A549 (cell line): ENCODE measurements around the gene NTRK1. TPM values are rescaled to one million over a fixed set of nuclear protein-coding genes. Genes with fewer than 3 reads are reported as not detected.

Experiments
- ATAC-seq, 2 experiments: fragments of 200-7000 bp in 1 of 2; fragments of >200 bp in 1 of 2; cut with Nextera tagmentation in 1 of 2; cut with Tn5 transposase in 1 of 2; 3 replicates each; pipeline versions ENCODE4 v1.8.0 to v1.9.1; 2018 to 2020; ENCODE audit warnings: mild to moderate bottlenecking in 1 of 2, moderate library complexity in 1 of 2
- CTCF ChIA-PET: fragments of 300-600 bp; sonication (Branson Sonifier 250); formaldehyde crosslinking; extraction: SDS; loops from one replicate; lab custom pipeline; 2021; ENCODE audit warnings: antibody characterized with exemption, inconsistent platforms; lab: Yijun Ruan, JAX
- POLR2A ChIA-PET: fragments of 350-600 bp; formaldehyde crosslinking; extraction: SDS; loops from one replicate; lab custom pipeline; 2021; ENCODE audit warnings: antibody characterized with exemption, inconsistent platforms; lab: Yijun Ruan, JAX
- DNase-seq, 2 experiments: peaks; one replicate each; pipeline versions ENCODE4 v3.0.0 to v3.0.0-alpha.2; 2011 to 2016; ENCODE audit warnings: low read depth in 1 of 2, low spot score in 1 of 2
- FAIRE-seq: peaks from 2 replicates; lab custom pipeline; 2011; peaks lifted over from hg19 to GRCh38; lab: Jason Lieb, UNC
- H3K27ac ChIP-seq, 2 experiments: fragments of >200 bp; sonication (Bioruptor Twin); formaldehyde crosslinking; 3 replicates each; pipeline ENCODE4 v1.5.1; 2016 to 2017
- H3K4me1 ChIP-seq: fragments of >200 bp; sonication (Bioruptor Twin); formaldehyde crosslinking; 3 replicates; pipeline ENCODE4 v1.6.1; 2016
- H3K4me2 ChIP-seq: fragments of >200 bp; sonication (Bioruptor Twin); formaldehyde crosslinking; 3 replicates; pipeline ENCODE4 v1.6.1; 2016
- H3K4me3 ChIP-seq: fragments of >200 bp; sonication (Bioruptor Twin); formaldehyde crosslinking; 3 replicates; pipeline ENCODE4 v1.5.1; 2016
- H3K9me3 ChIP-seq: fragments of >200 bp; sonication (Bioruptor Twin); formaldehyde crosslinking; 3 replicates; pipeline ENCODE4 v1.6.1; 2016
- BHLHE40 ChIP-seq: IDR thresholded peaks from 2 replicates; pipeline ENCODE4 v1.6.1; 2012; ENCODE audit warnings: low read depth, low read length, inconsistent platforms
- CBX2 ChIP-seq: fragments of 200-600 bp; sonication (generic); IDR thresholded peaks from 2 replicates; pipeline ENCODE4 v1.6.1; 2016; ENCODE audit warnings: low read depth, mild to moderate bottlenecking, borderline replicate concordance
- CBX8 ChIP-seq: fragments of 200-600 bp; sonication (generic); IDR thresholded peaks from 2 replicates; pipeline ENCODE4 v1.6.1; 2016
- EHMT2 ChIP-seq: fragments of 200-600 bp; sonication (generic); IDR thresholded peaks from 2 replicates; pipeline ENCODE4 v1.6.1; 2016; ENCODE audit warnings: antibody characterized with exemption, low read depth, mild to moderate bottlenecking, moderate library complexity
- EP300 ChIP-seq, 2 experiments: fragments of >200 bp; sonication (Bioruptor Twin); formaldehyde crosslinking; IDR thresholded peaks; 2 replicates in 1 of 2; 3 replicates in 1 of 2; pipeline ENCODE4 v1.6.1; 2016 to 2017
- FOSL2 ChIP-seq, 2 experiments: fragments of 450-650 bp in 1 of 2; fragments of >200 bp in 1 of 2; sonication (Bioruptor Twin) in 1 of 2; formaldehyde crosslinking; IDR thresholded peaks; 2 replicates each; pipeline versions ENCODE4 v1.5.0 to v1.6.1; 2016 to 2020; ENCODE audit warnings: mild to moderate bottlenecking in 1 of 2, moderate library complexity in 1 of 2
- HES2 ChIP-seq: fragments of >200 bp; sonication (Bioruptor Twin); formaldehyde crosslinking; IDR thresholded peaks from 2 replicates; pipeline ENCODE4 v1.6.1; 2016
- HOXA7 ChIP-seq: fragments of 250-450 bp; sonication (Bioruptor Pico); IDR thresholded peaks from 2 replicates; pipeline ENCODE4 v1.5.0; 2020; ENCODE audit warnings: mild to moderate bottlenecking, moderate library complexity
- HOXB5 ChIP-seq: fragments of 250-450 bp; sonication (Bioruptor Pico); IDR thresholded peaks from 2 replicates; pipeline ENCODE4 v1.5.0; 2020; ENCODE audit warnings: mild to moderate bottlenecking, moderate library complexity
- JUN ChIP-seq, 2 experiments: fragments of >200 bp; sonication (Bioruptor Twin); formaldehyde crosslinking; IDR thresholded peaks; 2 replicates in 1 of 2; 3 replicates in 1 of 2; pipeline ENCODE4 v1.6.1; 2016 to 2017
- KDM5A ChIP-seq: fragments of 200-600 bp; sonication (generic); IDR thresholded peaks from 2 replicates; pipeline ENCODE4 v1.6.1; 2016; ENCODE audit warnings: antibody characterized with exemption, mild to moderate bottlenecking
- MAFK ChIP-seq: fragments of 450-650 bp; IDR thresholded peaks from 2 replicates; pipeline ENCODE4 v1.6.1; 2014; ENCODE audit not compliant: partially characterized antibody
- MYC ChIP-seq: IDR thresholded peaks from 2 replicates; pipeline ENCODE4 v1.6.1; 2012; ENCODE audit warnings: mild to moderate bottlenecking, inconsistent platforms, low read length, improper control_type of control experiment, borderline replicate concordance
- NPAS2 ChIP-seq: fragments of 250-450 bp; sonication (Bioruptor Pico); IDR thresholded peaks from 2 replicates; pipeline ENCODE4 v1.8.0; 2022; ENCODE audit warnings: mild to moderate bottlenecking, moderate library complexity, borderline replicate concordance
- PHF8 ChIP-seq: fragments of 200-600 bp; sonication (generic); IDR thresholded peaks from 2 replicates; pipeline ENCODE4 v1.6.1; 2016; ENCODE audit warnings: low read depth, mild to moderate bottlenecking, antibody characterized with exemption, moderate library complexity, borderline replicate concordance
- POLR2AphosphoS2 ChIP-seq: conservative IDR thresholded peaks from 2 replicates; pipeline ENCODE4 v1.6.1; 2012; ENCODE audit warnings: low read length, improper control_type of control experiment, inconsistent platforms
- RARB ChIP-seq: fragments of 250-450 bp; sonication (Bioruptor Pico); IDR thresholded peaks from 2 replicates; pipeline ENCODE4 v1.8.0; 2021; ENCODE audit warnings: mild to moderate bottlenecking, moderate library complexity
- SREBF2 ChIP-seq: fragments of 450-650 bp; IDR thresholded peaks from 2 replicates; pipeline ENCODE4 v1.6.1; 2014; ENCODE audit warnings: mild to moderate bottlenecking, moderate library complexity
- TP53 ChIP-seq: fragments of 250-450 bp; sonication (Bioruptor Pico); IDR thresholded peaks from 2 replicates; pipeline ENCODE4 v1.5.0; 2021; ENCODE audit warnings: mild to moderate bottlenecking, moderate library complexity
- ZNF302 ChIP-seq: fragments of 250-450 bp; sonication (Bioruptor Pico); IDR thresholded peaks from 2 replicates; pipeline ENCODE4 v1.9.0; 2021; ENCODE audit warnings: inconsistent platforms, mild to moderate bottlenecking, moderate library complexity
- WGBS: methylation state at CpG from one replicate; pipeline ENCODE4 v1.1.6; 2017; ENCODE audit errors: missing lambda C conversion rate; 5-methylcytosine and 5-hydroxymethylcytosine counted together
- polyA plus RNA-seq, 4 experiments: library from polyadenylated mRNA; depleted of rRNA in 3 of 4; stranded (reverse); fragments of >200 nt; fragmentation: RNase III in 1 of 4; extraction: RNeasy Plus Mini Kit Qiagen cat#74134 plus additional on column Dnase treatment in 1 of 4; gene quantifications; 2 replicates in 3 of 4; 3 replicates in 1 of 4; pipeline ENCODE4 v1.2.3, GENCODE V29; 2011 to 2017
- TF ChIP-seq, protein P1 (sequence below): fragments of 250-450 bp; sonication (Bioruptor Pico); IDR thresholded peaks from 2 replicates; pipeline ENCODE4 v1.5.0; 2020; ENCODE audit warnings: low read depth, mild to moderate bottlenecking, moderate library complexity
- TF ChIP-seq, protein P2 (sequence below): fragments of 450-650 bp; IDR thresholded peaks from 2 replicates; pipeline ENCODE4 v1.6.1; 2014; ENCODE audit warnings: antibody characterized with exemption
- TF ChIP-seq, protein P3 (sequence below): IDR thresholded peaks from 2 replicates; pipeline ENCODE4 v1.6.1; 2012; ENCODE audit warnings: low read depth, borderline replicate concordance

Gene NTRK1
- polyA plus RNA-seq, 2 of the 4 experiments (the other 2 are of a cell fraction), result 0.05 to 0.18 TPM

DNA sequence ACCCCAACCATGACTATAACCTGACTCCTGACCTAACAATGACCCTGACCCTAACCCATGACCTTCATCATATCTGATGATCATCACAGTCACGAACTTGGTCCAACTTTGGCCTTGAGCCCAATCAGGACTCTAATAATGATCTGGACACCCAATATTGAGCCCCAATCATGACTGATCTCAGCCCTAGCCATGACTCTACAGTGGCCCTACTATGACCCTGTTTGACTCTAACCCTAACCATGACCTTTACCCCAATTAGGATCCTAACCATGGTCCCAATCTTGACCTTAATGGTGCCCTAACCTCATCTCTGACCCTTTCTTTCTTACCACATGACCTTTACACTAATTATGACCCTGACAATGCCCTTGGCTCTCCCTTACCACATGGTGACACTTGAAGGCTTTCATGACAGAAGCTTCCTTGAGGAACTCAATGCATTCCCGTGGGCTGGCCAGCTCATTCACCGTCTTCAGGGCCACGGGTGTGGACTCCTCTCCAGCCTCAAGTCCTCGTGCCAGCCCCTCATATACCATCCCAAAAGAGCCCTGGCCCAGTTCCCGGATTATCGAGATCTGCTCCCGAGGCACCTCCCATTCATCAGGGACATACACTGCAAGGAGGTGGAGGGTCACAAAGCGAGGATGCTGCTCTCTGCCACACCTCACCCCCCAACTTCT lies 17.9 kb upstream of the NTRK1 start (continued):
- TF ChIP-seq NPAS2 (no peak), EHMT2 (no peak), ZNF302 (CRISPR knock-in tag) (no peak), SREBF2 (no peak), HOXB5 (CRISPR knock-in tag) (no peak), MYC (no peak)

GRCh38 chr1:156844102-156844501 lies 16.6 kb upstream of the NTRK1 start:
- ATAC-seq (no peak), DNase-seq (no peak), FAIRE-seq (no peak)
- Histone ChIP-seq H3K4me2 (no peak overlapping the region), H3K4me3 (no peak overlapping the region), H3K27ac (no peak overlapping the region), H3K9me3 (no peaks in the 10 kb centered on the region), H3K4me1 (no peaks in the 10 kb centered on the region)
- ChIA-PET POLR2A (no interaction called here), CTCF (interaction anchor here (0.7 to 8.4 kb wide), 5 partner anchors 10 to 398 kb away, joined by 3 to 289 read pairs (median 5); partner anchors contain the start of genes INSRR and NTRK1)
- TF ChIP-seq, protein P1, sequence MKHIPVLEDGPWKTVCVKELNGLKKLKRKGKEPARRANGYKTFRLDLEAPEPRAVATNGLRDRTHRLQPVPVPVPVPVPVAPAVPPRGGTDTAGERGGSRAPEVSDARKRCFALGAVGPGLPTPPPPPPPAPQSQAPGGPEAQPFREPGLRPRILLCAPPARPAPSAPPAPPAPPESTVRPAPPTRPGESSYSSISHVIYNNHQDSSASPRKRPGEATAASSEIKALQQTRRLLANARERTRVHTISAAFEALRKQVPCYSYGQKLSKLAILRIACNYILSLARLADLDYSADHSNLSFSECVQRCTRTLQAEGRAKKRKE (CRISPR knock-in tag), result no peak
- no peak for TF ChIP-seq NPAS2
- TF ChIP-seq MYC, result no peak
- TF ChIP-seq JUN (IDR thresholded peaks at IDR 0.05), result no peak
- no peak for TF ChIP-seq POLR2AphosphoS2
- TF ChIP-seq KDM5A, result no peak
- TF ChIP-seq CBX8, result no peak
- no peak for TF ChIP-seq RARB (CRISPR knock-in tag)
- no peak for TF ChIP-seq FOSL2 (IDR thresholded peaks at IDR 0.05)
- no peak for TF ChIP-seq FOSL2 (CRISPR knock-in tag; IDR thresholded peaks at IDR 0.05)
- TF ChIP-seq PHF8, result no peak
- no peak for TF ChIP-seq TP53 (CRISPR knock-in tag)
- no peak for TF ChIP-seq EP300 (IDR thresholded peaks at IDR 0.05)
- no peak for TF ChIP-seq HOXA7
- TF ChIP-seq BHLHE40, result no peak
- 73% methylated on average over 6 of the region's 6 CpGs for WGBS

DNA sequence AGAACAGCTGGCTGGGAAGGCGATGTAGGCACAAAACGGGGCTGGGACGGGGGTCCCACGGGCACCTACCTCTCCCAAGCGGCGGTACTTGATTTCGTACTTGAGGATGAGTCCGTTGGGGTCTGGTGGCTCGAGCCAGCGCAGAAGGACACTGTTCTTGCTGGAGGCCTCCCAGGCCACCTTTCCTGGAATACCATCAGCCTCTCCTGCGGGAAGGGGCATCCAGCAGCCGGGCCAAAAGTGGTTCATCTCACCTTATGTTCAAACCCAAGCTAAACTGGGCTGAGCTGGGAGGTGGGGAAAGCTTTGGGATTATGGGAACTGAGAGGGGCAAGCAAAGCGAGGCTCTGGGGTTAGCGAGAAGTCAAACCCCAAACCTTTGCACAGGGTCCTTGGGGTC lies 16.0 kb upstream of the NTRK1 start:
- H3K27ac ChIP-seq, result no peak overlapping the region
- H3K4me2 ChIP-seq, result no peak overlapping the region
- WGBS, result 56% methylated on average over 14 of the region's 14 CpGs
- DNase-seq, result no peak
- ATAC-seq, result no peak
- H3K9me3 ChIP-seq, result no peaks in the 10 kb centered on the region
- FAIRE-seq, result no peak
- CTCF ChIA-PET, result interaction anchor here (0.7 to 1.3 kb wide), 4 partner anchors 11 to 399 kb away, joined by 3 to 5 read pairs (median 4); partner anchors contain the start of gene NTRK1
- TF ChIP-seq CBX2 (no peak), MAFK (no peak), JUN (IDR thresholded peaks at IDR 0.05) (no peak), HES2 (no peak)
- TF ChIP-seq, protein P2, sequence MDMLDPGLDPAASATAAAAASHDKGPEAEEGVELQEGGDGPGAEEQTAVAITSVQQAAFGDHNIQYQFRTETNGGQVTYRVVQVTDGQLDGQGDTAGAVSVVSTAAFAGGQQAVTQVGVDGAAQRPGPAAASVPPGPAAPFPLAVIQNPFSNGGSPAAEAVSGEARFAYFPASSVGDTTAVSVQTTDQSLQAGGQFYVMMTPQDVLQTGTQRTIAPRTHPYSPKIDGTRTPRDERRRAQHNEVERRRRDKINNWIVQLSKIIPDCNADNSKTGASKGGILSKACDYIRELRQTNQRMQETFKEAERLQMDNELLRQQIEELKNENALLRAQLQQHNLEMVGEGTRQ, result no peak
- TF ChIP-seq, protein P3, sequence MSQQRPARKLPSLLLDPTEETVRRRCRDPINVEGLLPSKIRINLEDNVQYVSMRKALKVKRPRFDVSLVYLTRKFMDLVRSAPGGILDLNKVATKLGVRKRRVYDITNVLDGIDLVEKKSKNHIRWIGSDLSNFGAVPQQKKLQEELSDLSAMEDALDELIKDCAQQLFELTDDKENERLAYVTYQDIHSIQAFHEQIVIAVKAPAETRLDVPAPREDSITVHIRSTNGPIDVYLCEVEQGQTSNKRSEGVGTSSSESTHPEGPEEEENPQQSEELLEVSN, result no peak
- POLR2A ChIA-PET, result no interaction called here
- H3K4me3 ChIP-seq, result no peak overlapping the region
- H3K4me1 ChIP-seq, result no peaks in the 10 kb centered on the region
